HG02981 (cell line): ENCODE measurements around the gene ENTPD8.

Experiments used
- ATAC-seq: cut with Tn5 transposase; IDR thresholded peaks from one replicate; pipeline ENCODE4 v1.9.1; 2021; ENCODE audit warnings: mild to moderate bottlenecking, moderate library complexity; ENCODE audit not compliant: unreplicated experiment

The ENTPD8 gene

DNA sequence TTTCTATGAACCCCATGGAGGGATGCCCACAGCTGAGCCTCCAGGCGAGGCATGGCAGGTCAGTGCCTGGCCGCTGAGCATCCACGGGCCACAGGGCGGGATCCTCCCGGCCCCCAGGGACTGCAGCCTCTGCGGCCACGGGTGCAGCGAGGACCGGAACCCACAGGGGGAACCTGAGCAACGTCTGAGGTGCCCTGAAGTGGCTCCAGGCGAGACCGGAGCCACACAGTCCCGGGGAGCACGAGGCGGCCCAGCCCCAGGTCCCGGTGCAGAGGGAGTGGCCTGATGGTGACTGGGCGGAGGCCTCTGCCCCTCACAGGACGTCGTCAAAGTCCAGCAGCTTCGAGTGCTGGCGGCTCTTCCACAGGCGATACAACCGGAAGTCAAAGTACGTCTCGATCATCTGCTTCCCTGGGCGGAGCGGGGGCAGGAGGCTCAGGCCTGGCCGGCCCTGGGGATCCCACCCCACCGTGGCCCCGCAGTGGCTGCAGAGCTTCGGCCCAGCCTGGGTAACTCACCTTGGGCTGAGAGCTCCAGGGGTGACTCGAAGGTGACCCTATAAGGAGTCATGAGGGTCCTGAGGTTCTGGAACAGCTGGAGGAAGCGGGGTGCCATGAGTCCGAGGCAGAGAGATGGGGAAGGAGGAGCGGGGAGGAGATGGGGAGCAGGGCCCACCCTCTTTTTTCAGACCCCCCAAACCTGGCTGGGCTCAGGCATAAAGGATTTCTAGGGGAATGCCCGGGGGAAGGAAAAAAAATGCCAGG is 8.1 kb upstream of the ENTPD8 start:
- no peak for ATAC-seq

GRCh38 chr9:137448602-137448962 is 7.4 kb upstream of the ENTPD8 start:
- no peak for ATAC-seq

- ATAC-seq: no peak
Measured at GRCh38 chr9:137447722-137448601, 6.8 kb upstream of the ENTPD8 start.

DNA sequence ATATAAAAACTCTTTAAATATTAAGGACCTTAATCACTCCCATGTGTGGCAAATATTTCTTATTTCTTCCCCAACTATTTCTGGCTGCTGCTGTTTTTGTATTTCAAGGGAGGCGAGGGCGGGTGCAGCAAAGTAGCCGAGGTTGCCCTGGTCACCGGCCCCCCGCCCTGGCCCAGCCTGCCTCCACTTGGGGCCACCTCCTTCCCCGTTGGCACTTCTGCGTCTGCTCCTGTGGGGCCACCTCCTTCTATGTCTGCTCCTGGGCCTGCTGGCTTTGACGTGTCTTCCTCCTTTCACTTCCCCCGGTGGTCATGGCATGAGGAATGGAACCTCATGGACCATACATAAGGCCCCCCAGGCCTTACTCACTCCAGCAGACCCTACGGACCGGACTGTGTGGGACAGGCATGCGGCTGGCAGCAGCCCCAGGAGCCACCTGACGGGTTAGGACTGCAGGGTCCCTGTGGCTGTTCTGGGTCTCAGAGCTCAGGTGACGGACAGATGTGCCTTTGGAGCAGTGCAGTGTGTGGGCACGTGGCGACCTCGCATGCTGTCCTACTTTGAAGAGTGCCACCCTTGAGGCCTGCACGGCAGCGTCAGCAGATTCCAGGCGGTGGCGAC is 5.8 kb upstream of the ENTPD8 start:
- ATAC-seq: no peak

- ATAC-seq: no peak
Measured at GRCh38 chr9:137445930-137446431, 4.8 kb upstream of the ENTPD8 start.

DNA sequence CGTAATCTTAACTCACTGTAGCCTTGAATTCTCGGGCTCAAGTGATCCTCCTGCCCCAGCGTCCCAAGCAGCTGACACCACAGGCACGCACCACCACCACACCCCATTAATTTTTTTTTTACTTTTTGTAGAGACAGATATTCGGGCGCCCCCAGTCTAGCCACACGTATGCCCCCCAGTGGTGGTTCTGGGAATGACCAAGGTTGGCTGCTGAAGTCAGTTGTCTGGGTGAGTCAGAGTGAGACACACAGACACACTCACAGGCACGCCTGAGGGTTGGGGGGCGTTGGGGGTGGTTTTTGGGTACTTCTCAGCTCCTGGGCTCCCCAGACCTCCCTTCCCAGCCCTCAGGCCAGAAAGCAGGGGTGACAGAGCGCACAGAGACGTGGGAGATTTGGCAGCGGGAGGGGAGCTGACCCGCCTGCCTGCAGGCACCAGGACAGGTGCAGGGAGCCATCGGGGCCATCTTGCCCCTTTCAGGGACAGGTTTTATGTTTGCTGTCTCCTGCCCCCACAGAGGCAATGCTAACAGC is 4.2 kb upstream of the ENTPD8 start:
- peak; percentile 51 for ATAC-seq

DNA sequence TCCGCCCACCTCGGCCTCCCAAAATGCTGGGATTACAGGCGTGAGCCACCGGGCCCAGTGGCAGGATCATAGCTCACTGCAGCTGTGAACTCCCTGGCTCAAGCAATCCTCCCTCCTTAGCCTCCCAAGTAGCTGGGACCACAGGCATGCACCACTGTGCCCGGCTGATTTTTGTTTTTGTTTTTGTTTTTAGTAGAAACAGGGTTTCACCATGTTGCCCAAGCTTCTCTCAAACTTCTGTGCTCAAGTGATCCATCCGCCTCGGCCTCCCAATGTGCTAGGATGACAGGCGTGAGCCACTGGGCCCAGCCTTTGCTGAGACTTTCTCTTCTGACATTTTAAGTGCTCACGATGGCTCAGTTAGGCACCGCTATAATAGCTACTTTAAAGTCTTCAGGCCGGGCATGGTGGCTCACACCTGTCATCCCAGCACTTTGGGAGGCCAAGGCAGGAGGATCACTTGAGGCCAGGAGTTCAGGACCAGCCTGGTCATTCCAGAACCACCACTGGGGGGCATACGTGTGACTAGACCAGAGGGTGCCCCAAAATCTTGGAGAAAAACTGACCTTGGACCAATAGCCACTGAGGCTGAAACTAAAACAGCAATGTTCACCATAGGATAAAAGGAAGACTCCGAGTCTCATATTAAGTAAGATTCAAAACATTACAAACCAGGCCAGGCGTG is 3.1 kb upstream of the ENTPD8 start:
- no peak for ATAC-seq

- ATAC-seq: no peak
Measured at GRCh38 chr9:137441935-137442321, 771 bp upstream of the ENTPD8 start.

DNA sequence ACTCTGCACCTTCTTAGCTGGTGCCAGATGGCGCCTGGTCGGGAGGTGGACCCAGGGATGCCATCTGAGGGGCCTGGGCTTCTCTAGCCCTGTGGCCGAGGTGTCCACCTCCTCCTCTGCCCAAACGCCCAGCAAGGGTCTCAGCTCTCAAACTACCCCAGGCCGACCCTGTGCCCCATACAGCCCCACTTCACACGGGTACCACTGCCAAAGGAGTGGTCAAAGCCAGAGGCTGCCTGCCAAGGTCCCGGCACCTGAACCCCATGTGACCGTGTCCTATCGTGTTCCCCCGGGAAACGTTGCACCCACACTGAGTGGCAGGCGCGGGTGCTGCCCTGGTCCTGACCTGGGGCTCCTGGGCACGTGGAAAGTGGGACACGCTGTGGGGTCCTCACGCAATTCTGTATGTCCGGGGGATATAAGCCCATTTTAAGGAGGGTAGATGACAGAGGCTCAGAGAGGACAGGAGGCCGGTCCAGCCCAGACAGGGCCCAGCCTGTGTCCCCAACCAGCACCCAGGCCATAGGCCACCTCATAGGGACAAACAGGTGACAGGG is 1.9 kb downstream of the ENTPD8 start:
- ATAC-seq: no peak

DNA sequence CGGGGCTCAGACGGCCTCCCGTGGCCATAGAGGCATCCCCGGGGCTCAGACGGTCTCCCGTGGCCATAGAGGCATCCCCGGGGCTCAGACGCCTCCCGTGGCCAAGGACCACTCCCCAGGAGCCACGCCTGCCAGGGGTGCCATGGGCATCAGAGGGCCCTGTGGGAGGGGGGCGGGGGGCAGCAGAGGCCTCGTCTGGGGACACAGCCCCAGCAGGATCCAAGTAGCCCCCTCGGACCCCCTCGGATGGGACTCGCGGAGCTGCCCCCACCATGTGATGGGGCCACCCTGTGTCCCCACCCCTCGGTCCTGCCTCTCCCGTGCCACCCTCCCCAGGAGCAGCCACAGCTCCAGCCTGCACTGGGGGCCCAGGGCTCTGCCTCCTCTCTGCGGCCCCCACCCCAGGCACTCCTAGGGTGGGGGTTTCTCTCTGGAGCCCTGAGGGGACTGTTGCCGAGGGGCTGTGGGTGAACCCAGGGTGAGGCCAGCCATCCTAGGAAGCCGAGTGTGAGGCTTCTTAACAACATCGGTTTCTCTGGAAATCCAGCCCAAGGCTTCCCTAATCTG is 2.5 kb downstream of the ENTPD8 start:
- no peak for ATAC-seq

DNA sequence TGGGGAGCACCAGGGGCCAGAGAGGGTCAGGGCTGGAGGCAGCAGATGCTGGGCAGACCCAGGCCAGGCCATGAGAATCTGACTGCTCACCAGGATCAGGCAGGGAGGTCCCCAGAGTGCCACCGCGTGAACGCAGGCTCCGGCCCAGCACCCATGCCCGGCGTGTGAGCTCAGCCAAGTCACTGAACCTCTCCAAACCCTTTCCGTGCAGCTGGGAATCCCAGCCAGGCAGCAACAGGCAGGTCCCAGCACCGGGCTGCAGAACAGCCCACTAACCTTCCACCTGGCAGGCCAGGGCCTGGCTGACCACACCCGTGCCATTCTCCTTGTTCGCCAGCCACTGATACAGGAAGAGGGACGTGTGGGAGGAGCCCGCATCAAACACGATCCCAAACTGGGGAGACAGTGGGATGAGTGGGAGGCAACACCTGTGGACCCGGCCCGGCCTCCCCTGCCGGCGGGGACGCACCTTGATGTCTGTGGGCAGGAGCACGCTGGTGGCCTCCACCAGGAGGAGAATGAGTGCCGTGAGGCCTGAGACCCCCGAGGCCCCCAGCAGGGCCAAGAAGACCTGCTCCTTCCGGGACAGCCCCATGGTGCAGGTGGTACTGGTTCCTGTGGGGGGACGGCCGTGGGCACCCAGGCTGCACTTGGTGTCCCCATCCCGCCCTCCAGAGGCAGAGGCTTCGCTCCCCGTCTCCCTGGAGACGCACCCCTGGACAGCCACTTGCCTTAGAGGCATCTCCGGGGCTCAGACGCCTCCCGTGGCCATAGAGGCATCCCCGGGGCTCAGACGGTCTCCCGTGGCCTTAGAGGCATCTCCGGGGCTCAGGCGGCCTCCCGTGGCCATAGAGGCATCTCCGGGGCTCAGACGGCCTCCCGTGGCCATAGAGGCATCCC is 3.2 kb downstream of the ENTPD8 start:
- ATAC-seq: no peak

- no peak for ATAC-seq
Measured at GRCh38 chr9:137436761-137437600, 4.2 kb downstream of the ENTPD8 start.

- no peak for ATAC-seq
Measured at GRCh38 chr9:137435980-137436760, 5.0 kb downstream of the ENTPD8 start.

DNA sequence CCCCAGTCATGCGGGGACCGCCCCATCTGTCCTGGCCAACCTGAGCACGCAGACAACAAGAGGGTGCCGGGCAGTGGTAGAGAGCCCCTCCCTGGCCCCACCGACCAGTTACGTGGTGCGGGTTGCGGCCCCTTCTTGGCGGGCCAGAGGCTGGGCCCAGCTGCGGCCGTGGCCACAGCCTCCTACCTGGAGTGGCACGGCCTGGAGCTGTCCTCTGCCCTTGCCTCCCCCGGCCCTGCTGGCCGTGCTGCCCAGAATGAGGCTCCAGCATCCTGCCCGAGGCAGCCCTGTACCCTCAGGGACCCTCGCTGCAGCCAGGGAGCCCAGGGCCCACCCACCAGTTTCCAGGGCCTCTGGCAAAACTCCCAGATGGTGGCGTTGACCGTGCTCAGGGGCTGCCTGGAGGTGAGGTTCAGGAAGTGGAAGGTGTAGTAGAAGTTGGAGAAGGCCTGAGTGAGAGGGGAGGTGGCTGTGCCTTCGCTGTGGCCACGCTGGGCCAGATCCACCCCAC is 5.7 kb downstream of the ENTPD8 start:
- ATAC-seq: no peak

GRCh38 chr9:137434498-137435380 is 6.4 kb downstream of the ENTPD8 start:
- no peak for ATAC-seq

GRCh38 chr9:137433916-137434431 is 7.2 kb downstream of the ENTPD8 start:
- ATAC-seq: no peak
